Cardiac fibroblast (primary cell): ENCODE results near the gene ASXL1.

Source experiments
- DNase-seq, 2 donors: peaks; one replicate each; pipeline versions ENCODE4 v3.0.0 to v3.0.0-alpha.2; 2010; ENCODE audit warnings: low read depth in 2 of 2
- H3K4me3 ChIP-seq, 2 donors: replicated peaks in 1 of 2; 1 replicate in 1 of 2; 2 replicates in 1 of 2; pipeline ENCODE4 v1.5.1; 2011; ENCODE audit warnings: low read depth in 2 of 2, low read length in 2 of 2, mild to moderate bottlenecking in 2 of 2, moderate library complexity in 1 of 2
- TF ChIP-seq, protein P1 (sequence below): IDR thresholded peaks from one replicate; pipeline ENCODE4 v1.5.1; 2011; ENCODE audit warnings: low read depth, mild to moderate bottlenecking, low read length, inconsistent platforms

Gene ASXL1

GRCh38 chr20:32456869-32457478, 98.8 kb downstream of the ASXL1 start:
- peak; percentile 43 to 54 for DNase-seq
- TF ChIP-seq, protein P1, sequence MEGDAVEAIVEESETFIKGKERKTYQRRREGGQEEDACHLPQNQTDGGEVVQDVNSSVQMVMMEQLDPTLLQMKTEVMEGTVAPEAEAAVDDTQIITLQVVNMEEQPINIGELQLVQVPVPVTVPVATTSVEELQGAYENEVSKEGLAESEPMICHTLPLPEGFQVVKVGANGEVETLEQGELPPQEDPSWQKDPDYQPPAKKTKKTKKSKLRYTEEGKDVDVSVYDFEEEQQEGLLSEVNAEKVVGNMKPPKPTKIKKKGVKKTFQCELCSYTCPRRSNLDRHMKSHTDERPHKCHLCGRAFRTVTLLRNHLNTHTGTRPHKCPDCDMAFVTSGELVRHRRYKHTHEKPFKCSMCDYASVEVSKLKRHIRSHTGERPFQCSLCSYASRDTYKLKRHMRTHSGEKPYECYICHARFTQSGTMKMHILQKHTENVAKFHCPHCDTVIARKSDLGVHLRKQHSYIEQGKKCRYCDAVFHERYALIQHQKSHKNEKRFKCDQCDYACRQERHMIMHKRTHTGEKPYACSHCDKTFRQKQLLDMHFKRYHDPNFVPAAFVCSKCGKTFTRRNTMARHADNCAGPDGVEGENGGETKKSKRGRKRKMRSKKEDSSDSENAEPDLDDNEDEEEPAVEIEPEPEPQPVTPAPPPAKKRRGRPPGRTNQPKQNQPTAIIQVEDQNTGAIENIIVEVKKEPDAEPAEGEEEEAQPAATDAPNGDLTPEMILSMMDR, result peak; percentile 53
- H3K4me3 ChIP-seq, result peak overlapping the region; percentile 42 to 52

DNA sequence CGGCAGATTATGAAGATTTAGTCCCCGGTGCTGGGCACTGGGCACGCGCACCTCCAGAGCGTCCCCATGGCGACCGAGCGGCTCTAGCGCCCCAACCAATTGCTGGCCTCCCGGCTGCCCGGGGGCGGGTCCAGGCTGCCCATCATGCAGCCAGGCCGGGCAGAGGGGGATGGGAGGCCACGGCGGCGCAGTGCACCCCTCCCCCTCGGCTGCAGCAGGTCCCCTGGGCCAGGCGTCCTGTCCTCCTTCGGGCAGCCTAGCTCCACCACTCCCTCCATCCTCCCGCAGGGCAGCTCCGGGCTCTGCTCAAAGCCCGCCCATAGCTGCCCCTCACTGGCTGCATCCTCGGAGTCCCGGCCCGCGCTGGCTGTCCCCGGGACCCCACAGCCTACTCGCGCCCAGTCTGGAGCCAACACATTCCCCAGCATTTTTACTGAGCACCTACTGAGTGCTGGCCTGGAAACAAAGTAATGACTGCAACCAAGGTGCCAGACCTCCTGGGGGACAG, 99.4 kb downstream of the ASXL1 start:
- TF ChIP-seq, protein P1, result no peak
- DNase-seq, result peak; percentile 63 to 69
- H3K4me3 ChIP-seq, result peak overlapping the region; percentile 42 to 52

GRCh38 chr20:32458061-32458836, 100.1 kb downstream of the ASXL1 start:
- no peak for DNase-seq
- no peak overlapping the region for H3K4me3 ChIP-seq
- TF ChIP-seq, protein P1, result no peak

- no peak overlapping the region for H3K4me3 ChIP-seq
- TF ChIP-seq, protein P1, result no peak
- DNase-seq, result no peak
Observed at GRCh38 chr20:32458837-32459220, 100.7 kb downstream of the ASXL1 start.

DNA sequence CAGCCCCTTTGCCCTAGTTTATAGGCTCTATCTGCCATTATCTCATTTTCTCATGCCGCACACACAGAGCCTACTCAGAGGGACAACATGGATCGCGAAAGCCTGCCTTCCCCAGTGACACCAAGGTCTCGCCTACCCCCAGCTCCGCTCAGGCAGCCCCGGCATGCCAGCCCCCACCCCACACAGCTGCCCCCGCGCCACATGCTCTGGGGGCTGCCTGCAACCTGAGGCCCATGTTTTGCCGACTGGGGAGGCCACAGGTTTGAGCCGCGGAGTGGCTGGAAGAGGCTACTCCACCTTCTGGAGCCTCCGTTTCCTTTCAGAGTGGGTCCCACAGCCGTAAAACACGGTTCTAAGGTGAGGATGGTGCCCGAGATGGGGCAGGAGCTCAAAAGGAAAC, 102.1 kb downstream of the ASXL1 start:
- no peak overlapping the region for H3K4me3 ChIP-seq
- no peak for DNase-seq
- TF ChIP-seq, protein P1, result no peak

GRCh38 chr20:32460683-32461320, 102.7 kb downstream of the ASXL1 start:
- no peak for DNase-seq
- TF ChIP-seq, protein P1, result no peak
- H3K4me3 ChIP-seq, result no peak overlapping the region
